B cell (primary cell): ENCODE measurements around the gene TFAP2A. TPM values are rescaled to one million over a fixed set of nuclear protein-coding genes. Genes with fewer than 3 reads are reported as not detected.

Experiments used
- ATAC-seq: fragments of 200-7000 bp; cut with Tn5 transposase; one replicate; pipeline ENCODE4 v1.10.0; 2021; ENCODE audit warnings: low read depth, mild to moderate bottlenecking, moderate number of reproducible peaks, moderate library complexity
- CTCF ChIA-PET: fragments of 350-600 bp; sonication (Branson Sonifier 250); formaldehyde crosslinking; loops from one replicate; lab custom pipeline; 2021; ENCODE audit warnings: antibody characterized with exemption, inconsistent platforms; lab: Charles Lee
- POLR2A ChIA-PET: fragments of 350-600 bp; sonication (Branson Sonifier 250); formaldehyde crosslinking; loops from one replicate; lab custom pipeline; 2021; ENCODE audit warnings: antibody characterized with exemption; lab: Charles Lee
- DNase-seq: peaks from one replicate; pipeline ENCODE4 v3.0.0; 2013
- H2AFZ ChIP-seq: 2 replicates; pipeline ENCODE4 v1.6.1; 2012; ENCODE audit warnings: mild to moderate bottlenecking, low read depth, low read length; ENCODE audit not compliant: insufficient read depth, poor library complexity, severe bottlenecking
- H3K27ac ChIP-seq, 2 donors: 1 replicate in 1 of 2; 2 replicates in 1 of 2; pipeline ENCODE4 v1.5.1; 2012 to 2013; ENCODE audit warnings: low read length in 2 of 2, mild to moderate bottlenecking in 2 of 2, moderate library complexity in 1 of 2
- H3K27me3 ChIP-seq, 4 experiments: fragments of 200-600 bp in 1 of 4; sonication (generic) in 1 of 4; replicated peaks in 1 of 4; 1 replicate in 2 of 4; 2 replicates in 2 of 4; pipeline versions ENCODE4 v1.6.1 to v1.7.0; 2013 to 2016; ENCODE audit warnings: low read length in 3 of 4, mild to moderate bottlenecking in 2 of 4, mixed read lengths in 1 of 4, moderate library complexity in 1 of 4; ENCODE audit not compliant: insufficient read depth in 4 of 4, control insufficient read depth in 3 of 4; ENCODE audit errors: control extremely low read depth in 1 of 4
- H3K36me3 ChIP-seq, 2 experiments: replicated peaks in 1 of 2; 1 replicate in 1 of 2; 2 replicates in 1 of 2; pipeline versions ENCODE4 v1.6.1 to v1.7.1; 2013; ENCODE audit warnings: low read length in 1 of 2; ENCODE audit not compliant: insufficient read depth in 2 of 2, control insufficient read depth in 1 of 2; ENCODE audit errors: control extremely low read depth in 1 of 2, extremely low read depth in 1 of 2
- H3K4me1 ChIP-seq, 2 donors: fragments of 200-600 bp in 1 of 2; sonication (generic) in 1 of 2; 1 replicate in 1 of 2; 2 replicates in 1 of 2; pipeline versions ENCODE4 v1.5.1 to v1.6.1; 2013 to 2017; ENCODE audit warnings: low read length in 2 of 2; ENCODE audit not compliant: control insufficient read depth in 2 of 2, insufficient read depth in 2 of 2
- H3K4me2 ChIP-seq: replicated peaks from 2 replicates; pipeline ENCODE3; 2012; ENCODE audit warnings: mild to moderate bottlenecking, low read depth, low read length; ENCODE audit not compliant: poor library complexity, severe bottlenecking
- H3K4me3 ChIP-seq, 5 experiments: fragments of 200-600 bp in 1 of 5; sonication (generic) in 1 of 5; 1 replicate in 3 of 5; 2 replicates in 2 of 5; pipeline versions ENCODE4 v1.5.1 to v1.7.0; 2011 to 2016; ENCODE audit warnings: low read length in 4 of 5, mild to moderate bottlenecking in 4 of 5, low read depth in 2 of 5, control low read depth in 1 of 5, moderate library complexity in 1 of 5; ENCODE audit not compliant: insufficient read depth in 1 of 5; ENCODE audit errors: control extremely low read depth in 1 of 5, extremely low read depth in 1 of 5
- H3K79me2 ChIP-seq: fragments of 200-600 bp; sonication (generic); one replicate; pipeline ENCODE4 v1.6.0; 2016; ENCODE audit warnings: low read length; ENCODE audit not compliant: control insufficient read depth, insufficient read depth
- H3K9ac ChIP-seq: fragments of 200-600 bp; sonication (generic); 2 replicates; pipeline ENCODE4 v1.6.1; 2017; ENCODE audit warnings: mild to moderate bottlenecking, low read length, moderate library complexity
- H3K9me3 ChIP-seq, 3 donors: one replicate each; pipeline versions ENCODE4 v1.6.1 to v1.7.1; 2013; ENCODE audit warnings: low read length in 2 of 3; ENCODE audit not compliant: control insufficient read depth in 2 of 3, insufficient read depth in 1 of 3; ENCODE audit errors: control extremely low read depth in 1 of 3
- H4K20me1 ChIP-seq: 2 replicates; pipeline ENCODE4 v1.6.0; 2012; ENCODE audit warnings: mild to moderate bottlenecking, low read length; ENCODE audit not compliant: insufficient read depth, control insufficient read depth, poor library complexity, severe bottlenecking
- H3K27ac Mint-ChIP-seq: one replicate; pipeline ENCODE4 v1.8.0; 2021; ENCODE audit warnings: mixed read lengths
- H3K27me3 Mint-ChIP-seq: one replicate; pipeline ENCODE4 v1.8.0; 2021; ENCODE audit warnings: mixed read lengths
- H3K4me1 Mint-ChIP-seq: one replicate; pipeline ENCODE4 v1.8.0; 2021; ENCODE audit warnings: mixed read lengths
- H3K4me3 Mint-ChIP-seq: one replicate; pipeline ENCODE4 v1.8.0; 2021; ENCODE audit warnings: mixed read lengths
- H3K9me3 Mint-ChIP-seq: one replicate; pipeline ENCODE4 v1.8.0; 2022; ENCODE audit warnings: mixed read lengths; ENCODE audit not compliant: insufficient read depth
- EZH2 ChIP-seq: IDR thresholded peaks from 2 replicates; pipeline ENCODE4 v1.6.1; 2012; ENCODE audit warnings: borderline replicate concordance, low read depth, mild to moderate bottlenecking, moderate library complexity, low read length; ENCODE audit not compliant: insufficient read depth, poor library complexity, severe bottlenecking
- WGBS: methylation state at CpG from one replicate; pipeline ENCODE4 v1.1.5; 2013; ENCODE audit warnings: missing lambda C conversion rate; ENCODE audit not compliant: insufficient coverage; 5-methylcytosine and 5-hydroxymethylcytosine counted together
- intact Hi-C: fragments of 100-400 bp; cut with micrococcal nuclease; formaldehyde crosslinking; loops from one replicate; pipeline ENCODE4 v1.10.0; 2022
- polyA plus RNA-seq: library from polyadenylated mRNA; depleted of rRNA; stranded (reverse); fragments of >200 nt; gene quantifications from 2 replicates; pipeline ENCODE4 v1.2.3, GENCODE V29; 2012
- total RNA-seq, 2 donors: library from RNA; stranded (reverse); fragments of 120-200 nt in 1 of 2; gene quantifications; 1 replicate in 1 of 2; 2 replicates in 1 of 2; pipeline versions ENCODE4 v1.2.3 to v1.2.4, GENCODE V29; 2013 to 2022
- TF ChIP-seq, protein P1 (sequence below): fragments of 200-600 bp; IDR thresholded peaks from one replicate; pipeline ENCODE4 v1.8.0; 2022; ENCODE audit warnings: antibody characterized with exemption, mild to moderate bottlenecking

TFAP2A gene
- total and polyA plus RNA-seq, 2 donors (not counting 1 experiment from before 2014, with no cell fraction given) = not detected

DNA sequence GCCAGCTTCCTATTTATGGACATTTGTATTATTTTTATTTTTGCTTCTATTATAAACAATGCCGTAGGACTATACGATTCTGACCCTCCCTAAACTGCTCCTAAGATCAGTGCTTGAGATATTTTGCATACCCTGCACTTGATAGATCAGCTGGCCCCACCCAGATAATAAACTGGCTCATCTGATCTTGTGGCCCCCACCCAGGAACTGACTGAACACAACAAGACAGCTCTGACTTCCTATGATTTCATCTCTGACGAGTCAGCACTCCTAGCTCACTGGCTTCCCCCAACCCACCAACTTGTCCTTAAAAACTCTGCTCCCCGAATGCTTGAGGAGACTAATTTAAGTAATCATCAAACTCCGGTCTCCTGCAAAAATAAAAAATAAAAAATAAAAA is 34.9 kb upstream of the TFAP2A start:
- H3K4me3 ChIP-seq = no peak overlapping the region
- Mint-ChIP-seq H3K27me3 (peaks cover 25% of the 10 kb centered on the region), H3K4me1 (no peaks in the 10 kb centered on the region), H3K4me3 (no peak overlapping the region), H3K27ac (no peak overlapping the region), H3K9me3 (no peaks in the 10 kb centered on the region)
- ChIA-PET POLR2A (no interaction called here), CTCF (no interaction called here)
- H3K36me3 ChIP-seq = no peaks in the 10 kb centered on the region
- ATAC-seq (no peak), DNase-seq (no peak)
- no peak overlapping the region for H3K9ac ChIP-seq
- TF ChIP-seq, protein P1, sequence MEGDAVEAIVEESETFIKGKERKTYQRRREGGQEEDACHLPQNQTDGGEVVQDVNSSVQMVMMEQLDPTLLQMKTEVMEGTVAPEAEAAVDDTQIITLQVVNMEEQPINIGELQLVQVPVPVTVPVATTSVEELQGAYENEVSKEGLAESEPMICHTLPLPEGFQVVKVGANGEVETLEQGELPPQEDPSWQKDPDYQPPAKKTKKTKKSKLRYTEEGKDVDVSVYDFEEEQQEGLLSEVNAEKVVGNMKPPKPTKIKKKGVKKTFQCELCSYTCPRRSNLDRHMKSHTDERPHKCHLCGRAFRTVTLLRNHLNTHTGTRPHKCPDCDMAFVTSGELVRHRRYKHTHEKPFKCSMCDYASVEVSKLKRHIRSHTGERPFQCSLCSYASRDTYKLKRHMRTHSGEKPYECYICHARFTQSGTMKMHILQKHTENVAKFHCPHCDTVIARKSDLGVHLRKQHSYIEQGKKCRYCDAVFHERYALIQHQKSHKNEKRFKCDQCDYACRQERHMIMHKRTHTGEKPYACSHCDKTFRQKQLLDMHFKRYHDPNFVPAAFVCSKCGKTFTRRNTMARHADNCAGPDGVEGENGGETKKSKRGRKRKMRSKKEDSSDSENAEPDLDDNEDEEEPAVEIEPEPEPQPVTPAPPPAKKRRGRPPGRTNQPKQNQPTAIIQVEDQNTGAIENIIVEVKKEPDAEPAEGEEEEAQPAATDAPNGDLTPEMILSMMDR = no peak
- TF ChIP-seq EZH2 = no peak
- no peaks in the 10 kb centered on the region for H3K79me2 ChIP-seq
- no peaks in the 10 kb centered on the region for H4K20me1 ChIP-seq
- intact Hi-C loops = no loop called here
- no peaks in the 10 kb centered on the region for H3K9me3 ChIP-seq
- no peak overlapping the region for H3K27ac ChIP-seq
- no peaks in the 10 kb centered on the region for H3K4me1 ChIP-seq
- 100% methylated on average over 1 of the region's 5 CpGs for WGBS
- H2AFZ ChIP-seq = no peak overlapping the region
- peaks cover 0 to 9% (median 0%) of the 10 kb centered on the region in 4 experiments for H3K27me3 ChIP-seq
- H3K4me2 ChIP-seq = no peak overlapping the region

DNA sequence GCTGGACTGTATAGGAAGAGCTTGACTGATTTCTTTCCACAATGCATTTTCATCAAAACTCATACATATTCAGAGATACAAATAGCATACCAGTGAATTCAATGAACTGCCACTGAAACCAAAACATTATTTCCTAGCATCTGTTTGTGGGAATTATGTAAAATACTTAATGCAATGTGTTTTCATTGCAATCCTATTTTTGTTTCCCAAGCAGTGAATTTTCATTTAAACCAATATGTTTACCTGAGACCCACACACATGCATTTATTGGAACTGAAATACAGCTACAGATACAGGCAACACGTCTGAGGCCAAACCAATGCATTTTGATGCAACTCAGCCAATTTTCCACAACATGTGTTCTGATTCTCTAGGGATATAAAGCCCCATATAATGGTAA is 33.2 kb upstream of the TFAP2A start:
- no peak overlapping the region for H3K27ac Mint-ChIP-seq
- no peak overlapping the region for H3K4me3 ChIP-seq
- H4K20me1 ChIP-seq = no peaks in the 10 kb centered on the region
- ATAC-seq (no peak), DNase-seq (no peak)
- no peak overlapping the region for H3K9ac ChIP-seq
- ChIA-PET POLR2A (no interaction called here), CTCF (interaction anchor here (1.9 kb wide), 1 partner anchor 13 kb away, joined by 7 read pairs; no protein-coding TSS in a partner anchor)
- no CpG with 5 or more reads among the region's 1 CpG for WGBS
- no peaks in the 10 kb centered on the region for H3K4me1 Mint-ChIP-seq
- H2AFZ ChIP-seq = no peak overlapping the region
- no peaks in the 10 kb centered on the region for H3K79me2 ChIP-seq
- no peak overlapping the region for H3K27ac ChIP-seq
- TF ChIP-seq EZH2 = no peak
- TF ChIP-seq, protein P1 = no peak
- H3K4me3 Mint-ChIP-seq = no peak overlapping the region
- H3K4me2 ChIP-seq = no peak overlapping the region
- no peaks in the 10 kb centered on the region for H3K4me1 ChIP-seq
- H3K9me3 Mint-ChIP-seq = no peaks in the 10 kb centered on the region
- no peaks in the 10 kb centered on the region for H3K9me3 ChIP-seq
- H3K27me3 Mint-ChIP-seq = peaks cover 33% of the 10 kb centered on the region
- peaks cover 0 to 9% (median 0%) of the 10 kb centered on the region in 4 experiments for H3K27me3 ChIP-seq
- no peaks in the 10 kb centered on the region for H3K36me3 ChIP-seq
- intact Hi-C loops = no loop called here
